Fibroblast of skin of left biceps (primary cell): ENCODE measurements around the gene DSTN.

ENCODE experiments used
- DNase-seq, 2 experiments: peaks; one replicate each; pipeline ENCODE4 v3.0.0-alpha.2; 2013; ENCODE audit warnings: low read depth in 2 of 2

Gene DSTN

GRCh38 chr20:17611540-17612286 is 41.8 kb downstream of the DSTN start:
- no peak for DNase-seq

- DNase-seq, result peak; percentile 17 to 18
Measured at GRCh38 chr20:17612287-17612991, 42.6 kb downstream of the DSTN start.

GRCh38 chr20:17612992-17613327 is 43.1 kb downstream of the DSTN start:
- DNase-seq, result no peak

GRCh38 chr20:17613328-17614175 is 43.7 kb downstream of the DSTN start:
- DNase-seq, result no peak

GRCh38 chr20:17614176-17614811 is 44.4 kb downstream of the DSTN start:
- DNase-seq, result no peak

- no peak for DNase-seq
Measured at GRCh38 chr20:17614812-17615644, 45.2 kb downstream of the DSTN start.

GRCh38 chr20:17615645-17616479 is 46.0 kb downstream of the DSTN start:
- no peak for DNase-seq

GRCh38 chr20:17616480-17617211 is 46.8 kb downstream of the DSTN start:
- no peak for DNase-seq

GRCh38 chr20:17617212-17617867 is 47.5 kb downstream of the DSTN start:
- no peak for DNase-seq

GRCh38 chr20:17617868-17618672 is 48.2 kb downstream of the DSTN start:
- DNase-seq, result no peak

- no peak for DNase-seq
Measured at GRCh38 chr20:17618673-17619013, 48.8 kb downstream of the DSTN start.

- no peak for DNase-seq
Measured at GRCh38 chr20:17619351-17620093, 49.6 kb downstream of the DSTN start.

- DNase-seq, result no peak
Measured at GRCh38 chr20:17620371-17621228, 50.7 kb downstream of the DSTN start.

- no peak for DNase-seq
Measured at GRCh38 chr20:17621229-17621968, 51.5 kb downstream of the DSTN start.

- no peak for DNase-seq
Measured at GRCh38 chr20:17622086-17622850, 52.4 kb downstream of the DSTN start.
